Stimulated activated CD8-positive, alpha-beta memory T cell treated with anti-CD3 and anti-CD28 coated beads, Interleukin-7, amount 100 ng/mL, for 48 hours (primary cell): ENCODE data around the gene CHAMP1.

Experiments
- DNase-seq, 2 donors: peaks; one replicate each; pipeline ENCODE4 v3.0.0-alpha.2; 2020; ENCODE audit warnings: low read depth in 1 of 2; ENCODE audit errors: extremely low read depth in 1 of 2

Gene CHAMP1

GRCh38 chr13:114314074-114314912 is at the start of gene CHAMP1:
CHAMP1 (plus strand) TSS chr13:114314503; CDS start chr13:114323843, 9,340 bp downstream.
- peak; percentile 90 to 94 for DNase-seq

- DNase-seq, result no peak
These were observed 49.3 kb upstream of the CHAMP1 start for GRCh38 chr13:114264886-114265611.

GRCh38 chr13:114266241-114266640 is 48.1 kb upstream of the CHAMP1 start:
- no peak for DNase-seq

GRCh38 chr13:114268344-114269280 is 45.7 kb upstream of the CHAMP1 start:
- no peak for DNase-seq

- no peak for DNase-seq
These were observed 45.0 kb upstream of the CHAMP1 start for GRCh38 chr13:114269281-114269770.

- no peak for DNase-seq
These were observed 41.3 kb upstream of the CHAMP1 start for GRCh38 chr13:114272977-114273376.

- no peak for DNase-seq
These were observed 39.0 kb upstream of the CHAMP1 start for GRCh38 chr13:114275304-114275703.

- DNase-seq, result no peak
These were observed 35.2 kb upstream of the CHAMP1 start for GRCh38 chr13:114279146-114279545.

- DNase-seq, result no peak
These were observed 34.4 kb upstream of the CHAMP1 start for GRCh38 chr13:114279758-114280355.

GRCh38 chr13:114281351-114282040 is 32.8 kb upstream of the CHAMP1 start, which contains the start of gene UPF3A:
UPF3A (plus strand) TSS chr13:114281601; CDS start chr13:114281640, 39 bp downstream.
- peak; percentile 80 to 81 for DNase-seq

GRCh38 chr13:114282041-114282670 is 32.1 kb upstream of the CHAMP1 start:
- DNase-seq, result peak in 1 of 2 donors; percentile 15

- no peak for DNase-seq
These were observed 30.7 kb upstream of the CHAMP1 start for GRCh38 chr13:114283576-114283975.

GRCh38 chr13:114284680-114285079 is 29.6 kb upstream of the CHAMP1 start:
- no peak for DNase-seq

GRCh38 chr13:114285166-114285808 is 29.0 kb upstream of the CHAMP1 start:
- DNase-seq, result no peak

- DNase-seq, result no peak
These were observed 27.5 kb upstream of the CHAMP1 start for GRCh38 chr13:114286808-114287207.

- no peak for DNase-seq
These were observed 26.1 kb upstream of the CHAMP1 start for GRCh38 chr13:114288157-114288591.

GRCh38 chr13:114296448-114296847 is 17.9 kb upstream of the CHAMP1 start:
- DNase-seq, result no peak

GRCh38 chr13:114296902-114297301 is 17.4 kb upstream of the CHAMP1 start:
- no peak for DNase-seq

- DNase-seq, result no peak
These were observed 15.4 kb upstream of the CHAMP1 start for GRCh38 chr13:114298866-114299265.
